ENCODE measurements around the gene RHOXF2.
"Not testable (repeated sequence)": the region's sequence is repeated elsewhere in the genome, so short reads cannot be mapped to it uniquely, and the experiment has no call there.

The RHOXF2 gene, protein sequence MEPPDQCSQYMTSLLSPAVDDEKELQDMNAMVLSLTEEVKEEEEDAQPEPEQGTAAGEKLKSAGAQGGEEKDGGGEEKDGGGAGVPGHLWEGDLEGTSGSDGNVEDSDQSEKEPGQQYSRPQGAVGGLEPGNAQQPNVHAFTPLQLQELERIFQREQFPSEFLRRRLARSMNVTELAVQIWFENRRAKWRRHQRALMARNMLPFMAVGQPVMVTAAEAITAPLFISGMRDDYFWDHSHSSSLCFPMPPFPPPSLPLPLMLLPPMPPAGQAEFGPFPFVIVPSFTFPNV

DNA sequence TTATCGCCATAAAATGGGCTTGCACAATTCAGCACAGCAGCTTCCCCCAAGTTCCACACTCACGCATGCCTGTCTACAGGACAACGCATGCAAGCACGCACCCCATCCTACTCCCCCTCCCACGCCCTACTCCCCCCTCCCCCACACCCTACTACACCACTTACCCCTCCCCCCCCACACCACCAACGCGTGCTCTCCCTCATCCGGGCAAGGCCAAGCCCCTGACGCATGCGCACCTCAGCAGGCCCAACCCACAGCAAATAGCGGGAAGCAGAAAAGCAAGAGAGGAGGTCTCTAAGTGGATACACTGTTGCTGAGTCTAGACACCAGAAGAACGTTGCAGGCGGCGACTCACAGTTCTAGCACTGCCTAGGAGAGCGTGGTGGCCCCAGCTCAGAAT is at the start of gene RHOXF2:
Gene RHOXF2 (plus strand): TSS at position 301 of the 400 bp plus-strand sequence. CDS start 138 bp downstream, outside the sequence.
- not testable (repeated sequence) for ATAC-seq (replicated peaks; ENCODE audit: extremely low read depth, poor library complexity, severe bottlenecking); H3K4me3 Mint-ChIP-seq; H3K36me3 Mint-ChIP-seq (ENCODE audit: insufficient read depth); H3K27ac Mint-ChIP-seq (ENCODE audit: low read depth); H3K9me3 Mint-ChIP-seq; H3K27me3 Mint-ChIP-seq; DNase-seq (ENCODE audit: low spot score in 2 of 2); H3K4me1 Mint-ChIP-seq

DNA sequence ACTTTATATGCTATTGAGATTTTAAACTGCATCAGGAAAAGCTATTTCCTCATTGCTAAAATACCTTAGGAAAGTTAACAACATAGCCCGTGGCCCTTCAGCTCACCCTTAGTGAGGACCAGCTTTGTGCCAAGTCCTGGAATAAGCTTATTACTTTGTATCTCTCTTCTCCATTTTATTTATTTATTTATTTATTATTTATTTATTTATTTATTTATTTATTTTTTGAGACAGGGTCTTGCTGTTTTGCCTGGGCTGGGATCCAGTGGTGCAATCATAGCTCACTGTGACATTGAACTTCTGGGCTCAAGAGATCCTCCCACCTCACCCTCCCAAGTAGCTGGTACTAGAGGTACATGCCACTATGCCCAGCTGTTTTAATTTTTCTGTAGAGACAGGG is 49.0 kb upstream of the RHOXF2 start:
- Mint-ChIP-seq H3K9me3 (no peaks in the 10 kb centered on the region), H3K36me3 (ENCODE audit: insufficient read depth) (no peaks in the 10 kb centered on the region), H3K27me3 (no peaks in the 10 kb centered on the region), H3K4me3 (no peak overlapping the region), H3K27ac (ENCODE audit: low read depth) (no peak overlapping the region), H3K4me1 (no peaks in the 10 kb centered on the region)
- no peak for ATAC-seq (replicated peaks; ENCODE audit: extremely low read depth, poor library complexity, severe bottlenecking)
- DNase-seq (ENCODE audit: low spot score in 2 of 2): no peak

DNA sequence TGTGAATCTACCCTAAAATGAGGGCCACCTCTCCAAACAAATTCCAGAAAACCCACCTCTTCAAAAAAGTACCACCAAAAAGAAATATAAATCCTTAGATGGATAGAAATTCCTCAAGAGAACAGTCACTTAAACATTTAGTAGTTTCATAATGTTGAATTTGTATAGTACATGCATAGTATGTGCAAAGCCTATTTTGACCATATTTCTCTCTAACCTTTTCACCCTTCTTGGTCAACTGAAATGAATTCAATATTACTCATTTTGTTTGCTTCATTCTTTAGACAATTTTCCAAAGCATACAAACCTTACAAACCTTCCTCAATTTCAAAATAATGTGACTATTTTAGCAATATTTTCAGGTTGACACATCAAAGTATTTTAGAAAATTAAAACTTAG is 46.8 kb upstream of the RHOXF2 start:
- H3K27me3 Mint-ChIP-seq: no peaks in the 10 kb centered on the region
- no peaks in the 10 kb centered on the region for H3K4me1 Mint-ChIP-seq
- no peaks in the 10 kb centered on the region for H3K9me3 Mint-ChIP-seq

DNA sequence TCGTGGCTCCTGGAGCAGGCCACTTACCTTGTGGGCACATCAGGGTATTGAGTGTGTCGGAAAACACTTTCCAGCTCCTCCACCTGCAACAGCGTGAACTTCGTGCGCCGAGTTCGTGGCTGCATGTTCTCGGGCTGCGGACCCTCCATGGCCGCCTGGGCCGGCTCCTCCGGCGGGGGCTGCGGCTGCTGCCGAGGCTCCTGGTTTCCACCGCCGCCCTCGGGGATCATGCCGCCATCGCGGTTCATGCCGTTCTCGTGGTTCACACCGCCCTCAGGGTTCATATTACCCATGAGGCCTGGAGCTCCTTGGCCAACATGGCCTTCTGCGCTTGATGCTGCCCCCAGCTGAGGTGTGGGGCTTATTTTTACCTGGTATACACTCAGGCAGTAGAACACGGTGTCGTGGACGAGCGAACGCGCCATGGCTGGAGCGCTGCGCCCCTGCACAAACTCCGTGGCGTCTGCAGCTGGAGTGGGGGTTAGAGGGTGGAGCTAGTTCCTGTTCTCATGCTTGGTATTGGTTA is 42.9 kb upstream of the RHOXF2 start, which contains the start of gene RHOXF1:
Gene RHOXF1 (minus strand): TSS at position 476 of the 526 bp plus-strand sequence. CDS start 51 bp downstream, at position 425.
- Mint-ChIP-seq H3K4me1 (no peaks in the 10 kb centered on the region), H3K36me3 (ENCODE audit: insufficient read depth) (no peaks in the 10 kb centered on the region), H3K27me3 (no peaks in the 10 kb centered on the region), H3K9me3 (no peaks in the 10 kb centered on the region), H3K4me3 (no peak within 1 kb of the TSS), H3K27ac (ENCODE audit: low read depth) (no peak within 1 kb of the TSS)
- no peak for DNase-seq (ENCODE audit: low spot score in 2 of 2)
- ATAC-seq (replicated peaks; ENCODE audit: extremely low read depth, poor library complexity, severe bottlenecking): no peak

More for the DNA sequence above, 46.8 kb upstream of the RHOXF2 start:
- ATAC-seq (replicated peaks; ENCODE audit: extremely low read depth, poor library complexity, severe bottlenecking) (no peak), DNase-seq (ENCODE audit: low spot score in 2 of 2) (no peak)
- Mint-ChIP-seq H3K27ac (ENCODE audit: low read depth) (no peak overlapping the region), H3K36me3 (ENCODE audit: insufficient read depth) (no peaks in the 10 kb centered on the region), H3K4me3 (no peak overlapping the region)

DNA sequence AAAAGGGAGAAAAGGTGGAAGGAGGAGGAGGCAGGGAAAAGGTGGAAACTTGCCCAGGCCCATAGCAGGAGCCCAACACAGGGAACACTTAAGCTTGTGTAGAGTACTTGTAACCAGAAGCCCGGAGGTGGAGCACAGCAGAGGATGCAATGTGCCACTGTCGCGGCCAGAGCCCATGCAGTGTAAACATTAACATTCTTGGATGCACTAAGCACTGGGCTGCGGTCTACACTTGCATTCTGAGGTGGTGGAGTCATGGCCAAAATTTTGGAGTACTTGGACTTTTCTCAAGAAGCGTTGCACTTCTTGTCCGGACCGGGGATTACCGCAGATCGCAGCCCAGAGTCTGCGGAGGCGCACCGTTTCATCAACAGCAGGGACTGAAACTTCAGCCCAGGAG is 38.2 kb upstream of the RHOXF2 start:
- no peak overlapping the region for H3K4me3 Mint-ChIP-seq
- no peaks in the 10 kb centered on the region for H3K36me3 Mint-ChIP-seq (ENCODE audit: insufficient read depth)
- H3K27me3 Mint-ChIP-seq: no peaks in the 10 kb centered on the region
- no peak for DNase-seq (ENCODE audit: low spot score in 2 of 2)
- H3K4me1 Mint-ChIP-seq: no peaks in the 10 kb centered on the region
- no peaks in the 10 kb centered on the region for H3K9me3 Mint-ChIP-seq
- no peak for ATAC-seq (replicated peaks; ENCODE audit: extremely low read depth, poor library complexity, severe bottlenecking)
- no peak overlapping the region for H3K27ac Mint-ChIP-seq (ENCODE audit: low read depth)

DNA sequence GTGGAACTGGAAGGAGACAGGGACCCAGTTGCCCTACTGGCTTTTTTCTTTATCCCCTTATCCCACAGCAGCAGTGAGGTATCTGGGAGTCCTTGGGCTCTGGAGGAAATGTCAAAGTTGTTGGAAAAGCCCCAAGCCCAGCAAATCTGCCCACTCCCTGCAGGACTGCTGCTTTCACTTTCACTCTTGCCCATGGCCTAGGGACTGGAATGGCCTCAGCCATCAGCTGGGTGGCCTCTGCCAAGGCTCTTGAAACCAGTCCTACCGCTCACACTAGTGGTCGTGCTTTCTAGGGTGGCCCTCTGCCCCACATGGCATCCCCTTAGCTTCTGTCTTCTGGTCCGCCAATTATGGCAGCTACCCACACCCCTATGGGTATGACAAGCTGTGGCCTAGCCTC is 33.0 kb upstream of the RHOXF2 start:
- Mint-ChIP-seq H3K9me3 (no peaks in the 10 kb centered on the region), H3K4me1 (no peaks in the 10 kb centered on the region), H3K36me3 (ENCODE audit: insufficient read depth) (no peaks in the 10 kb centered on the region), H3K4me3 (no peak overlapping the region), H3K27me3 (no peaks in the 10 kb centered on the region), H3K27ac (ENCODE audit: low read depth) (no peak overlapping the region)
- ATAC-seq (replicated peaks; ENCODE audit: extremely low read depth, poor library complexity, severe bottlenecking) (no peak), DNase-seq (ENCODE audit: low spot score in 2 of 2) (no peak)

DNA sequence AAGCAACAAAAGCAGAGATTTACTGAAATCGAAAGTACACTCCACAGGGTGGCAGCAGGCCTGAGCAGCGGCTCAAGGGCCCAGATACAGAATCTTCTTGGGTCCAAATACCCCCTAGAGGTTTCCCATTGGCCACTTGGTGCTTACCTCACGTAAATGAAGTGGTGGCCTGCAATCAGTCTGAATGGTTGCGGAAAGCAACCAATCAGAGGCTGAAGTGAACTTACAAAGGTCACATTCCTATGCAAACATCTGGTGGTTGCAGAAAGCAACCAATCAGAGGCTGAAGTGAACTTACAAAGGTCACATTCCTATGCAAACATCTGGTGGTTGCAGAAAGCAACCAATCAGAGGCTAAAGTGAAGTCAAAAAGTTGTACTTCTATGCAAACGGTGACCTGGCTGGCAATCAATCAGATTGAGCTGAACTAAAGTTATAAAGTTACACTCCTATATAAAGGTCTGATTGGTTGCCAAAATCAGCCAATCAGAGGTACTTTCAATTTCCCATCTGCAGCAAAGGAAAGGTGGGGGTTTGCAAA is 30.0 kb upstream of the RHOXF2 start:
- DNase-seq (ENCODE audit: low spot score in 2 of 2); ATAC-seq (replicated peaks; ENCODE audit: extremely low read depth, poor library complexity, severe bottlenecking); H3K27me3 Mint-ChIP-seq; H3K4me3 Mint-ChIP-seq; H3K27ac Mint-ChIP-seq (ENCODE audit: low read depth); H3K36me3 Mint-ChIP-seq (ENCODE audit: insufficient read depth); H3K9me3 Mint-ChIP-seq; H3K4me1 Mint-ChIP-seq: not testable (repeated sequence)

DNA sequence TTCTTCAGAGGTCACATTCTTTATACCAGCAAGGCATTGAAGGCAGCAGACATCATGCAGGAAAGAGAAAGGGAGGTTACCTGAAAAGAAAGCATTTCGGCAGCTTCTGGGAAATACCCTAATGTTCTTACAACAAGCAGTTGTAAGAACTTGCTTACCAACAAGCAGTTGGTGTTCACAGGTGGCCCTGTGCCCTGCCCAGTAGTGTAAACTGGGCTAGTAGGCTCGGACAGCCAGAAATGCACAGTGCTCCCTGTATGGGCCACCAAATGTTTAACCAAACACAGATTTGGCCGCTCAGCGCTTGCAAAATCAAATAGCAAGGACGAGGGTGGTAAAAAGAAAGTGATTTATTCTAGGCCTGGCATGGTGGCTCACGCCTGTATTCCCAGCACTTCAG is 22.3 kb upstream of the RHOXF2 start:
- H3K36me3 Mint-ChIP-seq (ENCODE audit: insufficient read depth): no peaks in the 10 kb centered on the region
- no peaks in the 10 kb centered on the region for H3K9me3 Mint-ChIP-seq
- H3K4me1 Mint-ChIP-seq: no peaks in the 10 kb centered on the region
- H3K27me3 Mint-ChIP-seq: no peaks in the 10 kb centered on the region
- no peak overlapping the region for H3K27ac Mint-ChIP-seq (ENCODE audit: low read depth)
- no peak for DNase-seq (ENCODE audit: low spot score in 2 of 2)
- ATAC-seq (replicated peaks; ENCODE audit: extremely low read depth, poor library complexity, severe bottlenecking): no peak
- no peak overlapping the region for H3K4me3 Mint-ChIP-seq

DNA sequence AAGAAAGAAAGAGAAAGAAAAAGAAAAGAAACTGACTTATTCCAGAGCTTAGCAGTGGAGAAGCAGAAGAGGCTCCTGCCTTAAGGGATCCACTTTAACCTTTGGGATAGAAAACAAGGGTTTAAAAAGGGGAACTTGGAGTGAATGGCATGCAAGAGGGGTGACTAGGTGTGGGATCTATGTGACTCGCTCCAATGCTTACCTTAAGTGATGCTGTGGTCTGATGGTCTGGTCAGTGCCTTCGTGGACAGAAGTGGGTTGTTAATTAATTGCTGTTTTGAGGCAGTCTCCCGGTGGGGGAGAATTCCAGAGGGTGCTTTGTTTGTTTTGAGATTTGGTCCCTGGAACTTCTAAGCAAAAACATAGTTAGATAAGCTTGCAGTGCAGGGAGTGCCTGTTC is 21.6 kb upstream of the RHOXF2 start:
- Mint-ChIP-seq H3K27ac (ENCODE audit: low read depth) (no peak overlapping the region), H3K27me3 (no peaks in the 10 kb centered on the region), H3K9me3 (no peaks in the 10 kb centered on the region), H3K4me3 (no peak overlapping the region), H3K4me1 (no peaks in the 10 kb centered on the region), H3K36me3 (ENCODE audit: insufficient read depth) (no peaks in the 10 kb centered on the region)
- ATAC-seq (replicated peaks; ENCODE audit: extremely low read depth, poor library complexity, severe bottlenecking): no peak
- no peak for DNase-seq (ENCODE audit: low spot score in 2 of 2)

DNA sequence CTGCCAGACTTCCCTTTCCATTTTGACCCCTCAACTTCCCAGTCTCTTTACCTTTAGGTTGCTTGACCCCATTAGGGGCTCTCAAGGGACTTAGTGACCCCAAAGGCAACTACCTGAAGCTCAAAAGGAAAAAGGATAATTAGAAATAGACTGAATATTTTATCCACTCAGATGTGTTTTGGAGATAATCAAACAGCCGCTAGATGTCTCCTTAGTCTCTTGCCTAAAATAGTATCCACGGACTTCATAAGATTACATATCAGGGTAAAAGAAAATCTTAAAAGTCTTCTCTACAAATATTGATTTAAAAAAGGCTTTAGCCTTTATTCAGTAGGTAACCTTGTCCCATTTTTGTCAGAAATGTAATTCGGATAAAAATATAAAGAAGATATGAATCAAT is 21.0 kb upstream of the RHOXF2 start:
- Mint-ChIP-seq H3K9me3 (no peaks in the 10 kb centered on the region), H3K4me3 (no peak overlapping the region), H3K27ac (ENCODE audit: low read depth) (no peak overlapping the region), H3K27me3 (no peaks in the 10 kb centered on the region), H3K4me1 (no peaks in the 10 kb centered on the region), H3K36me3 (ENCODE audit: insufficient read depth) (no peaks in the 10 kb centered on the region)
- no peak for ATAC-seq (replicated peaks; ENCODE audit: extremely low read depth, poor library complexity, severe bottlenecking)
- DNase-seq (ENCODE audit: low spot score in 2 of 2): no peak

DNA sequence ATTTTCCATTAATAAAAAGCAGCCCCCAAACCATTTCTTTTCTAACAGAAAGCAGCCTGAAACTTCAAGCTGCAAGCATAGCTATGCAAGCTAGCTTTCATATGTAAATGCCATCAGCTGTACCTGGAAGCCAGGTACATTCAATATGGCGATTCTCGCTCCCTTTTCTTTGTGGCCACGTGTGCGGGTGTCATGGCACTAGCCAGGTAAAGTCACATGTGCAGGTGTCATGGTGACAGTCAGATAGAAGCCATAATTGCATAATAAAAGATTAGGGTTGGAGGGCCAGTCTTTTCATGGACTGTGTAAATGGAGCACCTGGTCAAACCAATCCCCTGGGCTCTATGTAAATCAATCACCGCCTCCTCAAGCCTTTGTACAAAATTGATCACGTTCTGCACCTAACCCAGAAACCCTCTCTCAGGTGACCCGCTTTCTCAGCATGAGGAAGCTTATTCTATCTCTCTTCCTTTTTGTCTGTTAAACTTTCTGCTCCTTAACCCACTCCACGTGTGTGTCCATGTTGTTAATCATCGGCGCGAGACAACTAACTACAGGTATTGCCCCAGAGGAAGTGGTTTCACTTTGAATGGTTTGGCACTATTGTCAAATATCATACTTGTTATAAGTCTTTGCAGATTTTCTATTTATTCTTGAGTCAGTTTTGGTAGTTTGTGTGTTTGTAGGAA is 18.0 kb upstream of the RHOXF2 start:
- H3K4me1 Mint-ChIP-seq: peaks cover 10% of the 10 kb centered on the region
- no peaks in the 10 kb centered on the region for H3K27me3 Mint-ChIP-seq
- no peaks in the 10 kb centered on the region for H3K36me3 Mint-ChIP-seq (ENCODE audit: insufficient read depth)
- H3K4me3 Mint-ChIP-seq: no peak overlapping the region
- no peak for DNase-seq (ENCODE audit: low spot score in 2 of 2)
- H3K27ac Mint-ChIP-seq (ENCODE audit: low read depth): no peak overlapping the region
- H3K9me3 Mint-ChIP-seq: no peaks in the 10 kb centered on the region
- ATAC-seq (replicated peaks; ENCODE audit: extremely low read depth, poor library complexity, severe bottlenecking): no peak

DNA sequence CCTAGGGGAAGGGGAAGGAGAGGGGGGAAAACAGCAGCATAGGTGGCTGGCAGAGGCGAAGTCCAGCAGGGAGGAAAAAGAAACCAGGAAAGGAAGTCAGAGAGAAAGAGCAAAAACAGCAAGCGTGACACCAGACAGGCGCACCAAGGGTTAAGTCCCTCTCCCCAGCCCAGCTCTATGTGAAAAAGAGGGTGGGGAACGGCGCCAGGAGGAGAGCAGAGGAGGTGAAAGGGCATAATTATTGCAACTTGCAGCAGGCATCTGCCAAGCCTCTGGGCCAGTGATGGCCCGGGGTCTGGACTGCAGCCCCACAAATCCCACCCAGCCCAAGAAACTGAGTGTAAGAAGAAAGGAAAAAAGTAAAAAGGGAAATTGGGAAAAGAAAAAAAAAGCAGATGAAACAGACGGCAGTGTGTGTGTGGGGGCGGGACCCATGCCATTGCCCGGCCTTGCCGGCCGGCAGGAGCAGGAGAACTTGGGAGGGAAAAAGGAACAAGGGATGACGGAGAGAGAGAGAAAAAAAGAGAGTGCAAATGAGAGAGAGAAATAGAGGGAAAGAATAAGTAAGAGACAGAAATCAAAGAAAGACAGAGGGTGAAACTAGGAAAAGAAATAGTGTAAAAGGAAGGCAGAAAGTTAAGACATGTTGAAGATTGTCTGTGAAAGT is 14.1 kb upstream of the RHOXF2 start:
- ATAC-seq (replicated peaks; ENCODE audit: extremely low read depth, poor library complexity, severe bottlenecking) (no peak), DNase-seq (ENCODE audit: low spot score in 2 of 2) (no peak)
- H3K9me3 Mint-ChIP-seq: no peaks in the 10 kb centered on the region
- H3K36me3 Mint-ChIP-seq (ENCODE audit: insufficient read depth): no peaks in the 10 kb centered on the region
- no peak overlapping the region for H3K27ac Mint-ChIP-seq (ENCODE audit: low read depth)
- no peaks in the 10 kb centered on the region for H3K27me3 Mint-ChIP-seq
- H3K4me3 Mint-ChIP-seq: no peak overlapping the region
- H3K4me1 Mint-ChIP-seq: peaks cover 18% of the 10 kb centered on the region
